Activated naive CD4-positive, alpha-beta T cell treated with anti-CD3 and anti-CD28 coated beads, Interleukin-2, amount 50 U/mL, for 72 hours (primary cell): ENCODE measurements around the gene LRRN4CL. TPM values are rescaled to one million over a fixed set of nuclear protein-coding genes. Genes with fewer than 3 reads are reported as not detected.

Experiments
- ATAC-seq, 2 donors: fragments of 150-1000 bp; cut with Tn5 transposase; 2 replicates each; pipeline ENCODE4 v1.10.0; 2021; ENCODE audit warnings: mild to moderate bottlenecking in 2 of 2, moderate library complexity in 2 of 2
- DNase-seq, 2 donors: peaks; one replicate each; pipeline ENCODE4 v3.0.0; 2021 to 2022; ENCODE audit warnings: low spot score in 2 of 2
- H3K27ac Mint-ChIP-seq, 2 donors: one replicate each; pipeline ENCODE4 v1.8.0; 2022; ENCODE audit warnings: mild to moderate bottlenecking in 2 of 2, mixed read lengths in 2 of 2
- H3K36me3 Mint-ChIP-seq, 2 donors: one replicate each; pipeline ENCODE4 v1.8.0; 2022; ENCODE audit warnings: mixed read lengths in 2 of 2
- H3K9me3 Mint-ChIP-seq, 2 donors: one replicate each; pipeline ENCODE4 v1.8.0; 2022; ENCODE audit warnings: mixed read lengths in 2 of 2
- total RNA-seq, 2 donors: library from RNA; stranded (reverse); gene quantifications; one replicate each; pipeline ENCODE4 v1.2.3, GENCODE V29; 2022

Gene LRRN4CL
- total RNA-seq, 2 donors from 2014 or later, result 0.48 to 0.49 TPM

GRCh38 chr11:62646825-62647608 lies 42.3 kb downstream of the LRRN4CL start:
- peak overlapping the region; percentile 92 to 98 for H3K27ac Mint-ChIP-seq
- peaks cover 12 to 17% of the 10 kb centered on the region in 2 donors for H3K36me3 Mint-ChIP-seq
- no peak for DNase-seq
- peak; percentile 0 to 3 for ATAC-seq
- H3K9me3 Mint-ChIP-seq, result no peaks in the 10 kb centered on the region

- Mint-ChIP-seq H3K27ac (peak within 1 kb of the TSS; percentile 92 to 98), H3K9me3 (no peaks in the 10 kb centered on the region), H3K36me3 (peaks cover 12 to 17% of the 10 kb centered on the region in 2 donors)
- DNase-seq, result peak; percentile 98
- ATAC-seq, result peak; percentile 99 to 100
These were observed 43.1 kb downstream of the LRRN4CL start, which contains the start of gene GANAB for GRCh38 chr11:62645946-62646824. Gene GANAB (minus strand): TSS chr11:62646613. CDS start chr11:62646599, 14 bp downstream.

- peaks cover 12 to 22% of the 10 kb centered on the region in 2 donors for H3K36me3 Mint-ChIP-seq
- peak overlapping the region; percentile 92 to 98 for H3K27ac Mint-ChIP-seq
- H3K9me3 Mint-ChIP-seq, result no peaks in the 10 kb centered on the region
- DNase-seq, result no peak
- no peak for ATAC-seq
These were observed 43.7 kb downstream of the LRRN4CL start for GRCh38 chr11:62645671-62645945.

GRCh38 chr11:62644220-62644619 lies 45.1 kb downstream of the LRRN4CL start:
- ATAC-seq, result no peak
- Mint-ChIP-seq H3K9me3 (peaks cover 0 to 5% of the 10 kb centered on the region in 2 donors), H3K27ac (peak overlapping the region; percentile 40 to 92), H3K36me3 (peaks cover 18 to 25% of the 10 kb centered on the region in 2 donors)
- no peak for DNase-seq

Other genes with a start within 250 kb of the LRRN4CL start
- gene AHNAK, start 142.7 kb downstream of the LRRN4CL start, total RNA-seq, result 10 to 100 TPM; 17.6 to 97.3 TPM
- gene EEF1G, start 115.6 kb downstream of the LRRN4CL start, total RNA-seq, result 1,000 to 10,000 TPM; 1,622 to 2,023 TPM
- 10 to 100 TPM; 31.8 to 34.9 TPM for gene TUT1, start 98.0 kb downstream of the LRRN4CL start, total RNA-seq
- 100 to 1,000 TPM; 180 to 259 TPM for gene MTA2, start 87.7 kb downstream of the LRRN4CL start, total RNA-seq
- gene EML3, start 76.8 kb downstream of the LRRN4CL start, total RNA-seq, result 100 to 1,000 TPM; 104 to 141 TPM
- gene ROM1, start 76.3 kb downstream of the LRRN4CL start, total RNA-seq, result 1 to 10 TPM; 1.1 to 1.9 TPM
- 10 to 100 TPM; 69.6 to 79.5 TPM for gene B3GAT3, start 67.5 kb downstream of the LRRN4CL start, total RNA-seq
- gene GANAB, start 42.9 kb downstream of the LRRN4CL start, total RNA-seq, result 100 to 1,000 TPM; 187 to 241 TPM
- 10 to 100 TPM; 11.8 to 32.5 TPM for gene INTS5, start 36.2 kb downstream of the LRRN4CL start, total RNA-seq
- gene C11orf98, start 24.3 kb downstream of the LRRN4CL start, total RNA-seq, result 100 to 1,000 TPM in 1 of 2 donors, 10 to 100 TPM in 1; 62.0 to 103 TPM
- 10 to 100 TPM; 20.7 to 34.4 TPM for gene CSKMT, start 24.2 kb downstream of the LRRN4CL start, total RNA-seq
- 1 to 10 TPM in 1 of 2 donors, under 1 TPM in 1; 0.87 to 4.7 TPM for gene UQCC3, start 17.9 kb downstream of the LRRN4CL start, total RNA-seq
- 10 to 100 TPM; 16.6 to 24.3 TPM for gene LBHD1, start 17.3 kb downstream of the LRRN4CL start, total RNA-seq
- gene UBXN1, start 10.5 kb downstream of the LRRN4CL start, total RNA-seq, result 100 to 1,000 TPM in 1 of 2 donors, 10 to 100 TPM in 1; 97.2 to 129 TPM
- gene BSCL2, start 17.9 kb upstream of the LRRN4CL start, total RNA-seq, result 10 to 100 TPM; 28.8 to 42.6 TPM
- gene GNG3, start 18.1 kb upstream of the LRRN4CL start, total RNA-seq, result not detected
- gene HNRNPUL2, start 37.9 kb upstream of the LRRN4CL start, total RNA-seq, result 10 to 100 TPM; 54.4 to 63.2 TPM
- 10 to 100 TPM; 55.6 to 68.9 TPM for gene TTC9C, start 39.0 kb upstream of the LRRN4CL start, total RNA-seq
- gene ZBTB3, start 64.6 kb upstream of the LRRN4CL start, total RNA-seq, result 10 to 100 TPM in 1 of 2 donors, 1 to 10 TPM in 1; 7.8 to 23.9 TPM
- 100 to 1,000 TPM; 116 to 172 TPM for gene POLR2G, start 72.0 kb upstream of the LRRN4CL start, total RNA-seq
- gene TAF6L, start 81.9 kb upstream of the LRRN4CL start, total RNA-seq, result 10 to 100 TPM; 16.7 to 32.2 TPM
- gene TMEM179B, start 97.9 kb upstream of the LRRN4CL start, total RNA-seq, result 10 to 100 TPM; 19.5 to 20.9 TPM
- gene TMEM223, start 102.5 kb upstream of the LRRN4CL start, total RNA-seq, result 10 to 100 TPM in 1 of 2 donors, 1 to 10 TPM in 1; 8.9 to 11.3 TPM
- gene NXF1, start 115.9 kb upstream of the LRRN4CL start, total RNA-seq, result 100 to 1,000 TPM; 104 to 132 TPM
- gene STX5, start 142.5 kb upstream of the LRRN4CL start, total RNA-seq, result 10 to 100 TPM; 23.0 to 61.3 TPM
- gene TEX54, start 143.3 kb upstream of the LRRN4CL start, total RNA-seq, result under 1 TPM in 1 of 2 donors, not detected in 1; 0.70 TPM
- 100 to 1,000 TPM in 1 of 2 donors, 10 to 100 TPM in 1; 87.2 to 105 TPM for gene WDR74, start 150.1 kb upstream of the LRRN4CL start, total RNA-seq
- gene SLC3A2, start 191.4 kb upstream of the LRRN4CL start, total RNA-seq, result 100 to 1,000 TPM; 295 to 308 TPM
- not detected for gene CHRM1, start 231.8 kb upstream of the LRRN4CL start, total RNA-seq